Erythroblast (primary cell): ENCODE results near the gene ZMIZ1.

ENCODE experiments used
- GATA1 ChIP-seq: IDR thresholded peaks from 2 replicates; pipeline ENCODE4 v1.6.1; 2011; ENCODE audit warnings: low read depth, mild to moderate bottlenecking, control low read depth, low read length, moderate library complexity
- POLR2A ChIP-seq: IDR thresholded peaks from 2 replicates; pipeline ENCODE4 v1.6.1; 2011; ENCODE audit warnings: mild to moderate bottlenecking, low read length

GRCh38 chr10:79327090-79327457 lies 258.3 kb downstream of the ZMIZ1 start:
- TF ChIP-seq POLR2A (no peak), GATA1 (no peak)
